NT2/D1 (cell line): ENCODE measurements around the gene GPA33.

ENCODE experiments used
- SUZ12 ChIP-seq: IDR thresholded peaks from 2 replicates; pipeline ENCODE4 v1.6.1; 2011; ENCODE audit not compliant: insufficient read length, insufficient read depth; ENCODE audit errors: extremely low read depth
- YY1 ChIP-seq: IDR thresholded peaks from 2 replicates; pipeline ENCODE4 v1.6.1; 2011; ENCODE audit not compliant: insufficient read length, insufficient read depth
- ZNF274 ChIP-seq: IDR thresholded peaks from 2 replicates; pipeline ENCODE4 v1.6.1; 2011; ENCODE audit warnings: mild to moderate bottlenecking, low read depth, low read length

GRCh38 chr1:167102906-167103573 lies 12.9 kb upstream of the GPA33 start:
- TF ChIP-seq SUZ12 (no peak), YY1 (no peak), ZNF274 (no peak)
